ENCODE measurements around the gene IGLL5. TPM values are rescaled to one million over a fixed set of nuclear protein-coding genes. Genes with fewer than 3 reads are reported as not detected.

Gene IGLL5
- total RNA-seq, 1 experiment from 2014 or later: not detected

- in situ Hi-C loops (cut with HindIII; ENCODE audit: low pct_unique_long_range_greater_than_20kb, low sequenced_read_pairs): no loop called here
- DNase-seq (ENCODE audit: low read depth): no peak
Measured at GRCh38 chr22:22908941-22909604, 21.5 kb downstream of the IGLL5 start.

- in situ Hi-C loops (cut with HindIII; ENCODE audit: low pct_unique_long_range_greater_than_20kb, low sequenced_read_pairs): no loop called here
- DNase-seq (ENCODE audit: low read depth): no peak
Measured at GRCh38 chr22:22909605-22910271, 22.1 kb downstream of the IGLL5 start.

GRCh38 chr22:22910272-22911240 lies 22.9 kb downstream of the IGLL5 start:
- DNase-seq (ENCODE audit: low read depth): no peak
- in situ Hi-C loops (cut with HindIII; ENCODE audit: low pct_unique_long_range_greater_than_20kb, low sequenced_read_pairs): no loop called here

GRCh38 chr22:22911327-22912134 lies 23.9 kb downstream of the IGLL5 start:
- in situ Hi-C loops (cut with HindIII; ENCODE audit: low pct_unique_long_range_greater_than_20kb, low sequenced_read_pairs): no loop called here
- no peak for DNase-seq (ENCODE audit: low read depth)

- in situ Hi-C loops (cut with HindIII; ENCODE audit: low pct_unique_long_range_greater_than_20kb, low sequenced_read_pairs): no loop called here
- DNase-seq (ENCODE audit: low read depth): no peak
Measured at GRCh38 chr22:22912135-22912987, 24.7 kb downstream of the IGLL5 start.

GRCh38 chr22:22912988-22913253 lies 25.3 kb downstream of the IGLL5 start:
- no peak for DNase-seq (ENCODE audit: low read depth)
- in situ Hi-C loops (cut with HindIII; ENCODE audit: low pct_unique_long_range_greater_than_20kb, low sequenced_read_pairs): no loop called here

- in situ Hi-C loops (cut with HindIII; ENCODE audit: low pct_unique_long_range_greater_than_20kb, low sequenced_read_pairs): no loop called here
- DNase-seq (ENCODE audit: low read depth): no peak
Measured at GRCh38 chr22:22913989-22914388, 26.4 kb downstream of the IGLL5 start.

GRCh38 chr22:22914726-22915669 lies 27.4 kb downstream of the IGLL5 start:
- in situ Hi-C loops (cut with HindIII; ENCODE audit: low pct_unique_long_range_greater_than_20kb, low sequenced_read_pairs): no loop called here

GRCh38 chr22:22915670-22916035 lies 28.0 kb downstream of the IGLL5 start:
- in situ Hi-C loops (cut with HindIII; ENCODE audit: low pct_unique_long_range_greater_than_20kb, low sequenced_read_pairs): no loop called here
- DNase-seq (ENCODE audit: low read depth): no peak

More at GRCh38 chr22:22914726-22915669, 27.4 kb downstream of the IGLL5 start:
- DNase-seq (ENCODE audit: low read depth): no peak

- in situ Hi-C loops (cut with HindIII; ENCODE audit: low pct_unique_long_range_greater_than_20kb, low sequenced_read_pairs): no loop called here
- no peak for DNase-seq (ENCODE audit: low read depth)
Measured at GRCh38 chr22:22916215-22916951, 28.8 kb downstream of the IGLL5 start.

GRCh38 chr22:22916952-22917290 lies 29.3 kb downstream of the IGLL5 start:
- in situ Hi-C loops (cut with HindIII; ENCODE audit: low pct_unique_long_range_greater_than_20kb, low sequenced_read_pairs): no loop called here
- no peak for DNase-seq (ENCODE audit: low read depth)

GRCh38 chr22:22917377-22917776 lies 29.8 kb downstream of the IGLL5 start:
- in situ Hi-C loops (cut with HindIII; ENCODE audit: low pct_unique_long_range_greater_than_20kb, low sequenced_read_pairs): no loop called here
- DNase-seq (ENCODE audit: low read depth): no peak

- in situ Hi-C loops (cut with HindIII; ENCODE audit: low pct_unique_long_range_greater_than_20kb, low sequenced_read_pairs): no loop called here
- no peak for DNase-seq (ENCODE audit: low read depth)
Measured at GRCh38 chr22:22918297-22918965, 30.8 kb downstream of the IGLL5 start.

GRCh38 chr22:22919041-22919440 lies 31.4 kb downstream of the IGLL5 start:
- DNase-seq (ENCODE audit: low read depth): no peak
- in situ Hi-C loops (cut with HindIII; ENCODE audit: low pct_unique_long_range_greater_than_20kb, low sequenced_read_pairs): no loop called here

GRCh38 chr22:22920104-22920654 lies 32.6 kb downstream of the IGLL5 start:
- in situ Hi-C loops (cut with HindIII; ENCODE audit: low pct_unique_long_range_greater_than_20kb, low sequenced_read_pairs): no loop called here
- no peak for DNase-seq (ENCODE audit: low read depth)
